ENCODE data around the gene NGB.

The NGB gene

DNA sequence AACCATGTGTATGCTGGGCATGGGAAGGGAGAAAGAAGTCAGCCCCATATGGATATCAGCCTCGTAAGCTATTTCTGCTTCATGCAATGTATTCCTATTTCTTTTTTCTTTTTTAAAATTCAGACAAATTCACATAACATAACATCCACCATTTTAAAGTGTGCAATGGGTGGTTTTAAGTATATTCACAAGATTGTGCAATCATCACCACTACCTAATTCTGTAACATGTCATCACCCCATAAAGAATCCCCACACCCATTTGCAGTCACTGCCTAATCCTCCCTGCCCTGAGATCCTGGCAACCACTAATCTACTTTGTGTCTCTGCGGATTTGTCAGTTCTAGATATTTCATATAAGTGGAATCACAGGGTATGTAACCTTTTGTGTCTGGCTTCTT lies 40.2 kb upstream of the NGB start:
- Histone ChIP-seq H3K79me2 (ENCODE audit: insufficient read depth, low read length) (no peaks in the 10 kb centered on the region), H3K9me3 (ENCODE audit: low read length) (no peaks in the 10 kb centered on the region), H3K27ac (ENCODE audit: low read depth, low read length, poor library complexity, severe bottlenecking) (no peak overlapping the region), H4K20me1 (ENCODE audit: insufficient read depth, low read length) (no peaks in the 10 kb centered on the region), H3K27me3 (ENCODE audit: insufficient read depth, low read length) (no peaks in the 10 kb centered on the region), H3F3A (ENCODE audit: insufficient read depth, low read length) (no peaks in the 10 kb centered on the region), H3K36me3 (ENCODE audit: insufficient read depth, low read length) (no peaks in the 10 kb centered on the region), H3K9ac (ENCODE audit: low read length) (no peak overlapping the region), H3K4me3 (ENCODE audit: low read depth, low read length, poor library complexity, severe bottlenecking) (no peak overlapping the region), H3K9me2 (ENCODE audit: low read depth, low read length) (no peaks in the 10 kb centered on the region), H2AFZ (ENCODE audit: low read length) (no peak overlapping the region), H3K4me2 (ENCODE audit: low read length) (no peak overlapping the region), H3K4me1 (ENCODE audit: insufficient read depth, low read length, severe bottlenecking) (peaks cover 7% of the 10 kb centered on the region)
- TF ChIP-seq, protein P1, sequence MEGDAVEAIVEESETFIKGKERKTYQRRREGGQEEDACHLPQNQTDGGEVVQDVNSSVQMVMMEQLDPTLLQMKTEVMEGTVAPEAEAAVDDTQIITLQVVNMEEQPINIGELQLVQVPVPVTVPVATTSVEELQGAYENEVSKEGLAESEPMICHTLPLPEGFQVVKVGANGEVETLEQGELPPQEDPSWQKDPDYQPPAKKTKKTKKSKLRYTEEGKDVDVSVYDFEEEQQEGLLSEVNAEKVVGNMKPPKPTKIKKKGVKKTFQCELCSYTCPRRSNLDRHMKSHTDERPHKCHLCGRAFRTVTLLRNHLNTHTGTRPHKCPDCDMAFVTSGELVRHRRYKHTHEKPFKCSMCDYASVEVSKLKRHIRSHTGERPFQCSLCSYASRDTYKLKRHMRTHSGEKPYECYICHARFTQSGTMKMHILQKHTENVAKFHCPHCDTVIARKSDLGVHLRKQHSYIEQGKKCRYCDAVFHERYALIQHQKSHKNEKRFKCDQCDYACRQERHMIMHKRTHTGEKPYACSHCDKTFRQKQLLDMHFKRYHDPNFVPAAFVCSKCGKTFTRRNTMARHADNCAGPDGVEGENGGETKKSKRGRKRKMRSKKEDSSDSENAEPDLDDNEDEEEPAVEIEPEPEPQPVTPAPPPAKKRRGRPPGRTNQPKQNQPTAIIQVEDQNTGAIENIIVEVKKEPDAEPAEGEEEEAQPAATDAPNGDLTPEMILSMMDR (IDR thresholded peaks at IDR 0.05; ENCODE audit: low read length), result no peak
- no peak for TF ChIP-seq EZH2 (IDR thresholded peaks at IDR 0.05; ENCODE audit: borderline replicate concordance, low read length)

DNA sequence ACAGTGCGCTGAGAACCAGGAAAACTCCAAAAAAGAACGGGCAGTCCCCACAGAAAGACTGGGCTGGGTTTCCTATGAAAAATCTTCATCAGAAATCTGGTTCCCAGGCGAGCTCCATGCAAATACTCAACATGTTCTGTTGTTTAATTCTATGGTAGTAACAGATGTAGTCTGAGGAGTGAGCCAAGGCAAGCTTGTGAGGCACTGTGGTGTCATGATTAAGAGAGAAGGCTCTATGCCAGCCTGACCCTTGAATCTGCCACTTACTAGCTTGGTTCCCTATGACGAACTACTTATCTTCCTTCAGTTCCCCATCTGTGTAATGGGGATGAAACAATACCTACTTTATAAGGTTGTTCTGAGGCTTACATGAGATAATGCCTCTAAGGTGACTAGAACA lies 39.0 kb upstream of the NGB start:
- Histone ChIP-seq H3K4me1 (ENCODE audit: insufficient read depth, low read length, severe bottlenecking) (peaks cover 7% of the 10 kb centered on the region), H3K79me2 (ENCODE audit: insufficient read depth, low read length) (no peaks in the 10 kb centered on the region), H3K4me3 (ENCODE audit: low read depth, low read length, poor library complexity, severe bottlenecking) (no peak overlapping the region), H4K20me1 (ENCODE audit: insufficient read depth, low read length) (no peaks in the 10 kb centered on the region), H3K9ac (ENCODE audit: low read length) (no peak overlapping the region), H3K9me2 (ENCODE audit: low read depth, low read length) (no peaks in the 10 kb centered on the region), H3K27me3 (ENCODE audit: insufficient read depth, low read length) (no peaks in the 10 kb centered on the region), H3K36me3 (ENCODE audit: insufficient read depth, low read length) (no peaks in the 10 kb centered on the region), H2AFZ (ENCODE audit: low read length) (no peak overlapping the region), H3K27ac (ENCODE audit: low read depth, low read length, poor library complexity, severe bottlenecking) (no peak overlapping the region), H3K4me2 (ENCODE audit: low read length) (no peak overlapping the region), H3K9me3 (ENCODE audit: low read length) (no peaks in the 10 kb centered on the region), H3F3A (ENCODE audit: insufficient read depth, low read length) (no peaks in the 10 kb centered on the region)
- TF ChIP-seq EZH2 (IDR thresholded peaks at IDR 0.05; ENCODE audit: borderline replicate concordance, low read length), result no peak
- TF ChIP-seq, protein P1 (IDR thresholded peaks at IDR 0.05; ENCODE audit: low read length), result no peak

DNA sequence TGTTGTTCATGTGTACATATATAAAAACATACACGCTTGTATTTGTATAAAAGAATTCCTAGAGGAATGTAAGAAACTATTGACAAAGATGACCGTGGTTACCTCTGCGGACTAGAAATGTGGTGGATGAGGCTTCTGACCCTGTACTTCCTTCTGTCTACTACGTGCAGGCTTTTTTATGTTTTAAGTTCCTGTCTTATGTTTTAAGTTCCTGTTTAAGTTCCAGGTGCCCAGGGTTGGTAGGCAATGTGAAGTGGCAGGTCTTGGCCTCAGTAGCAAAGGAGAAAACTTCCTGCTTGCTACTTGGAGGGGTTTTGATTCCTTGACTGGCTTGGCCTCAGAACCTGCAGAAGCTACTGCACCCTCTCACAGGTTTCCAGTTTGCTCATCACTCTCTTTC lies 38.1 kb upstream of the NGB start:
- Histone ChIP-seq H4K20me1 (ENCODE audit: insufficient read depth, low read length) (no peaks in the 10 kb centered on the region), H3K4me1 (ENCODE audit: insufficient read depth, low read length, severe bottlenecking) (peaks cover 7% of the 10 kb centered on the region)

More for the DNA sequence above, 38.1 kb upstream of the NGB start:
- Histone ChIP-seq H3K79me2 (ENCODE audit: insufficient read depth, low read length) (no peaks in the 10 kb centered on the region), H3F3A (ENCODE audit: insufficient read depth, low read length) (no peaks in the 10 kb centered on the region), H3K9me3 (ENCODE audit: low read length) (no peaks in the 10 kb centered on the region), H3K27me3 (ENCODE audit: insufficient read depth, low read length) (no peaks in the 10 kb centered on the region), H3K4me2 (ENCODE audit: low read length) (no peak overlapping the region), H2AFZ (ENCODE audit: low read length) (no peak overlapping the region), H3K27ac (ENCODE audit: low read depth, low read length, poor library complexity, severe bottlenecking) (peak overlapping the region; percentile 28), H3K9me2 (ENCODE audit: low read depth, low read length) (no peaks in the 10 kb centered on the region), H3K9ac (ENCODE audit: low read length) (no peak overlapping the region), H3K4me3 (ENCODE audit: low read depth, low read length, poor library complexity, severe bottlenecking) (no peak overlapping the region), H3K36me3 (ENCODE audit: insufficient read depth, low read length) (no peaks in the 10 kb centered on the region)
- no peak for TF ChIP-seq EZH2 (IDR thresholded peaks at IDR 0.05; ENCODE audit: borderline replicate concordance, low read length)
- TF ChIP-seq, protein P1 (IDR thresholded peaks at IDR 0.05; ENCODE audit: low read length), result no peak
